ENCODE measurements around the gene SARS1. TPM values are rescaled to one million over a fixed set of nuclear protein-coding genes. Genes with fewer than 3 reads are reported as not detected.

SARS1 gene
- polyA plus RNA-seq, 4 donors, result 127 to 138 (median 131) TPM

- no peak for DNase-seq (ENCODE audit: low read depth in 4 of 4, low spot score in 3 of 4)
These were observed 11.6 kb downstream of the SARS1 start for GRCh38 chr1:109225308-109225707.

GRCh38 chr1:109225711-109226445 is 12.2 kb downstream of the SARS1 start:
- DNase-seq (ENCODE audit: low read depth in 4 of 4, low spot score in 3 of 4), result no peak

- DNase-seq (ENCODE audit: low read depth in 4 of 4, low spot score in 3 of 4), result no peak
These were observed 14.4 kb downstream of the SARS1 start for GRCh38 chr1:109228167-109228566.

- no peak for DNase-seq (ENCODE audit: low read depth in 4 of 4, low spot score in 3 of 4)
These were observed 15.9 kb downstream of the SARS1 start for GRCh38 chr1:109229531-109230127.

- DNase-seq (ENCODE audit: low read depth in 4 of 4, low spot score in 3 of 4), result no peak
These were observed 17.3 kb downstream of the SARS1 start for GRCh38 chr1:109231066-109231465.

GRCh38 chr1:109235137-109235536 is 21.4 kb downstream of the SARS1 start:
- DNase-seq (ENCODE audit: low read depth in 4 of 4, low spot score in 3 of 4), result no peak

- no peak for DNase-seq (ENCODE audit: low read depth in 4 of 4, low spot score in 3 of 4)
These were observed 23.8 kb downstream of the SARS1 start for GRCh38 chr1:109237512-109237911.

- no peak for DNase-seq (ENCODE audit: low read depth in 4 of 4, low spot score in 3 of 4)
These were observed 24.7 kb downstream of the SARS1 start for GRCh38 chr1:109238382-109238781.

GRCh38 chr1:109239047-109239408 is 25.3 kb downstream of the SARS1 start:
- DNase-seq (ENCODE audit: low read depth in 4 of 4, low spot score in 3 of 4), result no peak

GRCh38 chr1:109239409-109240068 is 25.8 kb downstream of the SARS1 start:
- no peak for DNase-seq (ENCODE audit: low read depth in 4 of 4, low spot score in 3 of 4)

- DNase-seq (ENCODE audit: low read depth in 4 of 4, low spot score in 3 of 4), result no peak
These were observed 26.7 kb downstream of the SARS1 start for GRCh38 chr1:109240158-109241152.

- no peak for DNase-seq (ENCODE audit: low read depth in 4 of 4, low spot score in 3 of 4)
These were observed 27.6 kb downstream of the SARS1 start for GRCh38 chr1:109241344-109241743.

GRCh38 chr1:109241841-109242345 is 28.2 kb downstream of the SARS1 start:
- no peak for DNase-seq (ENCODE audit: low read depth in 4 of 4, low spot score in 3 of 4)

- DNase-seq (ENCODE audit: low read depth in 4 of 4, low spot score in 3 of 4), result no peak
These were observed 28.7 kb downstream of the SARS1 start for GRCh38 chr1:109242387-109242786.

GRCh38 chr1:109243221-109243620 is 29.5 kb downstream of the SARS1 start:
- DNase-seq (ENCODE audit: low read depth in 4 of 4, low spot score in 3 of 4), result no peak

- DNase-seq (ENCODE audit: low read depth in 4 of 4, low spot score in 3 of 4), result no peak
These were observed 30.3 kb downstream of the SARS1 start for GRCh38 chr1:109243860-109244552.

- DNase-seq (ENCODE audit: low read depth in 4 of 4, low spot score in 3 of 4), result no peak
These were observed 32.4 kb downstream of the SARS1 start for GRCh38 chr1:109246141-109246551.

GRCh38 chr1:109247401-109248365 is 34.0 kb downstream of the SARS1 start:
- no peak for DNase-seq (ENCODE audit: low read depth in 4 of 4, low spot score in 3 of 4)

GRCh38 chr1:109248444-109248796 is 34.7 kb downstream of the SARS1 start:
- no peak for DNase-seq (ENCODE audit: low read depth in 4 of 4, low spot score in 3 of 4)
